ENCODE measurements around the gene PRKAG2.

The PRKAG2 gene

DNA sequence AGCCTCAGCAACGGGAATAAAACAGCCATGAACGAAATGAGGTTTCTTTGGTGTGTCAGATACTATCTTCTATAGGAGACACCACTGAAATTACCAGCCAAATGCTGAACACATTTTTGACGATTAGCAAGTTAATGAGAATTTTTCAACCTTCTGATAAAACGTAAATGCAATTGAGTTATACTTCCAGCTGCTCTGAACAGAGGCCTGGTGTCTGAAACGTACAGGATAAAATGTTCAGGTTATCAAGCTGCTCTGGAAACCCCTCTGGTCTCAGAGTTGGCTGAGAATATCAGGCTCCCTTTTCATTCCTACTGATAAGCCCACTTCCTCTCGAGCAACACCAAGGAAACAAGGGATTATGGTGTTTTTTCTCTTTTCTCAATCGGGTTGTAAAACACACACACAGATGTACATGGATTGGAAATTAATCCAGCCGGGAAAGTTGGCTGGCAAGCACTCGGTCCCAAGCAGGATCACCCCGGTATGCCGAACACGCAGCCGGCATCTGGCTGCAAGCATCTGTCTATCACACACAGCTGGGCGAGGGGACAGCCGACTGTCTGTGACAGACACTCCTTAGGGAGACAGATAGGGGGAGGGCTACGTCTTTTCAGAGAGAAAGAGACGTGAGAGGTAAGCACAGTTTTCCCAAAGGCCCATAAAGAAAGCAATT, 171.8 kb downstream of the PRKAG2 start:
- no peak for DNase-seq

DNA sequence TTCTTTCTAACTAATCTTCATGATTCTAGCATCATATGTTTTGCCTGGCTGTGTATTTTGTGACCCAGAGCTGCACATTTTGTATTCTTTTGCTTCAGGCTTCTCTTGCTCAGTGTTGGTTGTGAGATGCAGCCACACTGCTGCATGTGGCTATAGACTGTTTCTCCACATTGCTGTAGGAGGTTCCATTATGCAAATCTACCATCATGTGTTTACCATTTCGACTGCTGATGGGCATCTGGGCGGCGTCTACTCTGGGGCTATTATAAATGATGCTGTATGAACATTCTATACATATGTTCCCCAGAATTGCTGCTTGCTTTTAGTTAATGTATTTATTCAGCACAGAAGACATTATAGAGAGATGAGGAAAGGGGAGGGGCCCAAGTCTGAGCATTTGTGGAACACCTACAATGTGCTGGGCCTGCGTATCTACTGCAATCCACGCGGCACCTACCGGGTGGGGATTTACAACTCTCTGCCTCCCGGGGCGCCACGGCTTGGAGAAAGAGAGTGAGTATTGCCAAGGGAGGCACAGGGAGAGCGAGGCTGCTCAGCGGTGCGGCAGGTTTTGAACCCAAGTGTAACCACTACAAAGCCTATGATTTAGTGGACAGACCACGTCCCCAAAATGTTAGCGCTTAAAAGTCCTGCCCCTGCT, 172.5 kb downstream of the PRKAG2 start:
- peak in 1 of 2 experiments; percentile 21 for DNase-seq

DNA sequence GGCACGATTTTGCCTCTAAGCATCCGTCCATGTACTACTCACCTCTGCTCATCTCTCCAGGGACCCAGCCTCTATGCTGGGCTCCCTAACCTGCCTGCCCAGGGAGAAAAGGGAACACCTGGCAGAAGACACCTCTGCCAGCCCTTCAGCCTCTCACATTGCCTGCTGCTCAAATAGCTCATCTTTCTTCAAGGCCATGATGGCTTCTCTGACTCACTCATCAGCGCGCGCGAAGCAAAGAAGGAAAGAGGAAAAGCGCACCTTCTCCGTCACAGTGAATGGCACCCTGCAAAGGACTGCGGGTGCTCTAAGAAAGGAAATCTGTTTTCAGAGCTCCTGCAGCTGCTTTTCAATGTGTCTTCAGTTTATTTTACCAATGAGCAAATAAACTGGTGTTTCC, 174.0 kb downstream of the PRKAG2 start:
- DNase-seq = peak in 1 of 2 experiments; percentile 39

DNA sequence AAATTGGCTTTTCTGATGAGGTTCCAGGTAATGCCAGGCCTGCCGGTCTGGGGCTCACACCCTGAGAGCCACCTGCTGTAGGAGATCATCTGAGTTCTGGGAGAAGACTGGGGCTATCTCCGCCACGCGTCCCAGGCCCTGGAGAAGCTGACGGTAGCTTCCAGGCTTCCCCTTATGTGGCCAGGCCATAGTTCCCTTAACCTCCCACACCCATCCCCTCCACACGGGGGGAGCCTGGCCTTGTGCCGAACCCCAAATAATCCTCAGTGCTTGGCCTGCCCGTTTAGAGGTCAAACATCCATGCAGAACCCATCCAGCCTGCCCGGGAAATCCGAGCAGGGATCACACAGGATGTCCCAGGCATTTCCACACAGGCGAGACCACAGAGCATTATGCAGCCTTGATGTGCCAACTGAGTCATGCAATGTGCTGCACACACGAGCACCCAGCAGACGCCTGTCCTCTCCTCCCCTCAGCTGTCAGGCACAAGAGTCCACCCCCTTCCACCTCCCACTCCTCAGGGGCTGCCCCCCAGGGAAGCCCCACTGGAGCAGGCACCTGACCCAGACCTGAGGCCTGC, 176.2 kb downstream of the PRKAG2 start:
- DNase-seq = no peak

DNA sequence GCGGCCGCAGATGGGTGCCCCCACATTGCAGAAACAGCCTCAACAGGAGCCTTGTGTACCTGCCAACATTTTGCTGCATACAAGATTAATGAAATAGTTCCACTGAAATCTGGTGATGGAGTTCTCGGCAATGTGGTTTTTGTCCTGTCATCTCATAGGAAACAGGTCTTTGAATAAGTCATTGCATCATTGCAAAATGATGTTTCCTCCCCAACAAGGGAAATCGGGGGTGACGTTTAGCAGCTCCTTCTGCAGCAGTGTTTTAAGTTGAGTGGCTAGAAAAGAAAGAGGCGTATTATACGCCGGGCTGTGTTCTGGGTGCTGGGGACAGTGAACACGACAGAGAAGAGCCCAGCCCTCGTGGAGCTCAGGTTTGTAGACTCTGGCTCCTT, 177.0 kb downstream of the PRKAG2 start:
- DNase-seq = no peak

DNA sequence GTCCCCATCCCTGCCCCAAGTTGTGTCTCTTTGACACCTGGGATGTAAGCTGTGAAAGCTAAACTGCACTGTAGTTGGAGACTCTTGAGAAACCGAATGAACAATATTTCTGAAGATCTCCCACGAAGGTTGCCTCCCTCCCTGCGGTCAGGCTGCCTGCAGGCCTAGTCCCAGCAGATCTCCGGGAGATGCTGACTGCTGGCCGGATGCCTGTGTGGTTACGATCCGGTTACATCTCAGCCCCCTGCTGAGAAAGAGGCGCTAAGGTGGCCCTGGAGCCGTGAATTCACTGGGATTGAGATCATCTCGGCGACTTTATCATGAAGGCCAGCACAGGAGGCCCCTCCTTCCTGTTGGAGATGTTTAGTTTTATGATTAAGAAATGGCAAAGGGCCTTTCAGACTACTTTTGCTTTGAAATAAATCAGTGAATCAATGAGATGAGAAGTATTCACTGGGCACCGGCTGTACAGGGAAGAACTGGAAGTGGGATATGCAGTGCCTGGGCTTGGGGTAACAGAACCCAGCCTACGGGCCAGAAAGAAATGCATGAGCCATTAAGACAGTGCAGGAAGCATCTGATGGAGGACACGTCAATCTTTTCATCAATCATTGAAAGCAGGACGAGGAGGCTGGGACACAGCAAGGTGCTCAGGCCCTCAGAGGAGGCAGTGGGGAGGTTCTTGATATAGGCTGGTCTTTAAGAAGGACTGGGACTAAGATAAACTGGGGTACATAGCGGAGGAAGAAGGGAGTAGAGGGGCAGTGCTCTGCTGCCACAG, 177.6 kb downstream of the PRKAG2 start:
- DNase-seq = no peak

DNA sequence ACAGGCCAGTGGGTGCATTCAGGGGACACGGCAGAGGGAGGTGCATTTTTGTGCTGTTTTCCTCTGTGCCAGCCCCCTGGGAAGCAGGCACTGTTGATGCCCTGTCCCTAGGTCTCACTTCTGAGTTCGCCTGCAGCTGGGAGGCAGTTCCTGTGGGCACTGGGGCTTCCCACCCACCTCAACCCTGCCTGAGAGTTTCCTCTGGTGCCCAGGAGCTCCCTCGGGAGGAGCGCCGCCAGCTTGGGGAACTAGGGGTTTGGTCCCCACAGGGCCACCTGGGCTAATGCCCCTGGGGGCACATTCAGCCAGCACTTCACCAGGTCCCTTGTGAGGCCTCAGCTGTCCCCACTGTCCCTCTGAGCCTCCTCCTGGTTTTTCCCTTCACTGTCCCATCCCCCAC, 179.0 kb downstream of the PRKAG2 start:
- DNase-seq = no peak

DNA sequence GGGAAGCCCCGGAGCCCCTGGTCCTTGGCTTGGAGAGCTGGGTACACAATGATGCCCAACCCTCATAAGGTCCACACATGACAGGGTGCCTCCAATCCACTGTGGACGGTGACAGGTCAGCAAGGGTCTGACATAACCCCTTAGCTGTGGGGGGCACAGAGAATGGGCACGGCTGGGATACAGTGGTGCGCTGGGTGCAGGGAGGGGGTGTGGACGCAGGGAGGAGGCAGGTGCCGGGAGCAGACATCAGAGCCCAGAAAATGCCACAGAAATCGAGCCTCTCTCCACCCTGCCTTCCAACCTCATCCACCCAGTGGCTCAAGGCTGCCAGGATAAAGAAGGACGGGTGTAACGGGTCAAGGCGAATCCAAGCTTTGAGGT, 179.4 kb downstream of the PRKAG2 start:
- DNase-seq = no peak

DNA sequence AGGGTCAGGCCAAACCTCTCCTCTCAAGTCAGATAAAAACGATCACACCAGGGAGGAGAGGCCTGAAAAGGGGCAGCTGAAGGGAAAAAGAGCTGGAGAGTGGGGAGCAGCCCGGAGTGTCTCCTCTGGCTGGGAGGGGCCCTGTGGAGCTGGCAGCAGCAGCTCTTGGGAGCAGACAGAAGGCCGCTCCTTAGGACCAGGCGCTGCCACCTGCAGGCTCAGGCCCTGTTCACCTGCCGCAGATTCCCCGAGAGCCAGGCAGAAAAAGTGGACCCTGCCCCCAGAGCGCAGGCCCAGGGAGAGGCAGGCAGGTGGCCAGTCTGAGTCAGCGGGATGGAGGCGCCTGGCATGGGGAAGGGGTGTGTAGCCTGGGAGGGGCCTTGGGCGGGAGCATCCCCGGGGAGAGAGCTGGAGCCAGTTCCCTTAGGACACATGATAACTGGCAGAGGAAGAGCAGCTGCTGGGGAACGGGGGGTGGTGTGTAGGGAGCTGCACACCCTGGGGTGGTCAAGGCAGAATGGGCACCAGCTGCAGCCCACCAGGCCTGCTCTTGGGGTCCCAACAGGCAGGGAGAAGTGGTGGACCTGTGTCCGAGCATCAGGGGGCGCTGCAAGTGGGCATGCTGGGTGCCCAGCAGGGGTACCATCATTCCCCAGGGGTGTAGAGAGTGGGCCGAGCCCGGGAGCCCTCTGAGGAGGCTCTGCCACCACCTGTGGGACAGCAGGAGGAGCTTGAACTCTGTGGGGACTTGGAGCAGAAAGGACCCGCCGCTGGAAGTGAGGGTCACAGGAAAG, 180.0 kb downstream of the PRKAG2 start:
- peak; percentile 94 to 99 for DNase-seq

DNA sequence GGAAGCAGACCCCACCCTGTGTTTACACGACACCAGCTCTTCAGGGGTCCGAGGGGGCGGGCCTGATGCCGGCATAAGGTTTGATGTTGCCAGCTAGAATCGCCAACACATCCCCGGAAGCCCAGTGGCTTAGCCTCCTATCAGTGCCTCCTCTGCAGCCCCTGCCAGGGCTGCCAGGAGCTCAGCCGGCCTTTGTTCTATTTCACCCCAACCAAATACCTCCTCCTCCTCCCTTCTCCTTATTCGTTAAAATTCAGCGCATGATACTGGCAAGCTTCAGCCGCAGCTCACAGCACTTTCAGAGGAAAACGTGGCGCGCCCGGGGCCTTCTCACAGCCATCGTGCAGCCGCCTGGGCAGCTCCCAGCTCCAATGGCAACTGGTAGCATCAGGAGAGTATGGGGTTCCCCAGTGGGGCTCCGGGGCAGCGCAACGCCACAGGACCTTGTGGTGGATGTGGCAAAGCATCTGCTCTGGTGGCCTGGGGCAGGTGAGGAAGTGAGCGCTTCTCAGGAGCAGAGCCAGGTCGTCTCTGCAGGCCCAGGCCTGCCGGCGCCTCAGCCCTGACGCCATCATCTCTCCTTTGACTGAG, 180.9 kb downstream of the PRKAG2 start:
- peak; percentile 55 to 87 for DNase-seq

DNA sequence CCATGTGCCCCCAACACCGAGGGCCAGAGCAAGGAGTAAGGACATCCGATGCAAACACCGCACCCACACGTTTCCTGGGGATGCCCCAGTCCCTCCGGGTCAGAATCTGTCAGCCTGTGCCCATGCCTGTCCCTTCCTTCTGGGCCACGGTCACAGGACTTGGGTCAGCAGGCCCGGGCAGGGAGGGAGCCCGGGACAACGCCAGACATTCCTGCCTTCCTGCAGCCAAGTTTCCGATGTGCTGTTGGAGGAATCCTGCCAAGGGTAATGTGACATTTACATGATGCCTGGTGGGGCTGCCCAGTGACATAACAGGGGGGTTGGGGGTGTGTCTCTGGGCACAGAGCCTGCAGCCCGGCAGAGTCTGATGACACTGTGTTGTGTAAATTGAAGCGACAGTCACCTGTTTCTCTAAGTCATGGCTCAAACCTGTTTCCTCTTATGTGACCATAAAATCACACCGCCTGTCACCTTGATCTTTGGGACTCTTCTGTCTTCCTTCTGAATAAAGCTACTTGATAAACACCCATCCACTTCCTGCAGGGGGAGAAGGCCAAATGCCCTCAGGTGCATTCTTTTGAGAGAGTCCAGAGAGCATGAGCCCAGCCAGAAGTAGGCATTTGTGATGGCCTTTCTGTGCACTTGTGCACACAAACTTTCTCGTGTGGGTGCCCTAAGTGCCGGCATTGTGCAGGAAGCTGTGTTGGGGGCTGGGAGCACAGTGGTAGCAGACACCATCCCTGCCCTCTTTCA, 181.9 kb downstream of the PRKAG2 start:
- DNase-seq = peak; percentile 76 to 93

DNA sequence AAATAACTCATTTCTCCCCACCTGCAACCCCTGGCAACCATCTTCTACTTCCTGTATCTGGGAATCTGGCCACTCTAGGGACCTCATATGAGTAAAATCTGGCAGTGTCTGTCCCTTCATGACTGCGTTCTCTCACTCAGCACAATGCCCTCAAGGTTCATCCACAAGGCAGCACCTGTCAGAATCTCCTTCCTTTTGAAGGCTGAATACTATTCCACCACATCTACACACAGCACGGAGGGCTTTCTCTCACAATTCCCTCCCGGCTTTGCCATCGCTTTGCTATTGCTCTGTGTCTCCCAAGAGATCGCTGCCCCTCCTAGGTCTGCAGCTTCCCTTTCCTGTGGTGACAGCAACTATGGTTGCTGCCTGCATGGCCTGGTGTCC, 182.5 kb downstream of the PRKAG2 start:
- DNase-seq = no peak

DNA sequence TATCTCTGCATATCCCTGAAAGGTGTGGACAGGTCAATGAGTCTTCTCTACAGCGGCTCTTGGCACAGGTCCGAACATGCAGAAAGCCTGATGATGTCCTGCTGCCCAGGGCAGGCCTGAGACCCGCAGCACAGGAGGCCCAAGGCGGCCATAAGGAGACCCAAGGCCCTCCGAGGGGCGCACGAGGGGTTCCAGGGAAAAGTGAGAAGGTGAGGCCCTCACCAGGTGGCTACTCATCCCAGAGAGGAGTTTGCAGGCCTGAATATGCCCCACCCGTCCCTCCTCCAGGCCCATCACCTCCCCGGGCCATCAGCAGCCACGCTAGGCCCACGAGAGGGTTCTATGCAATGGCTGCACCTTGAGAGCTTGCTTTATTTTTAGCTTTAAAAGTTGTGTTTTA, 183.8 kb downstream of the PRKAG2 start:
- DNase-seq = no peak

DNA sequence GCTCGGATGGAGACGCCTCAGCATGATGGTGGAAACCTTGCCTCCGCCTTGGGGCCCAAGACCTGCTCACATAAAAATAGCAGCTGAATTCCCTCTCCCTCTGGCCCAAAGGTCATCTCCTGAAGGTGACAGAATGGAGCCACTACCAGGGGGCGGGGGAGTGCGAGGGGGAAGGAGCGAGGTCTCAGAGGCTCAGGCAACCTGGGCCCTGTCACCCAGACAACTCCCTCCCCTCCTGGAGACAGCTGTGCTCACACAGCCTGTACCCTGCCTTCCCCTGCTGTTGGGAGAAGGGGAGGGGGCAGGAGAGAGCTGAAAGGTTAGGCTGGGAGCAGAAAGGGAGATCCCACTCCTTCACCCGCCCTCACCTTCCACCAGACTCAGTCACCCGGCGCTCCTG, 184.2 kb downstream of the PRKAG2 start:
- peak; percentile 40 to 84 for DNase-seq

DNA sequence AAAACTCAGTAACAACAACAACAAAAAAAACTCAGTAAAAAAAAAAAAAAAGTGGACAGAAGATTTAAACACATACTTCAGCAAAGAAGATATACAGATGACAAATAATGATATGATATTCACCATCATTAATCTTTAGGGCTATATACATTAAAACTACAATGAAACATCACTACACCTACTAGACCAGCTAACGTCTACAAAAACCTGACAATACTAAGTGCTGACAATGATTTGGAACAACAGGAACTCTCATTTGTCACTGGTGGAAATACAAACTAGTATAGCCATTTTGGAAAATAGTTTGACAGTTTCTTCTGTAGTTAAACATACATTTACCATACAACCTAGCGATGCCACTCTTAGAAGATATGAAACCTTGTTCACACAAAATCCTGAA, 185.5 kb downstream of the PRKAG2 start:
- DNase-seq = no peak

DNA sequence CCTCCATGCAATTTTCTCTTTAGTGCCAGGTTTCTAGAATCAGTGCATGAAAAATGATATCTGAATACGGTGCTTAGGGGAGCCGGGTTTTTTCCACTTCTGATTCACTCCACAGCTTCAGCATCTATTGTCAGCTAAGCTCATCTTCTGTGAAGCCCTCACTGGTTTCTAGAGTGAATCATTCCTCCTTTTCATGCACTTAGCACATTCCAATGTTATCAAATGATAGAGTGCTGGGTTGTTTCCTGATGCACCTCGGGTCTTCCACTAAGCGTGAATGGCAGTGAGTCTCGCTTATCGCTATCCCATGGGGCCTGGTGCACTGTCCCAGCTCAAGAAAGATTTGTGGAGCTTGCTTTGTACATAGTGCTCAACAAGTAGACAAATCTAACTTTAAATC, 186.3 kb downstream of the PRKAG2 start:
- no peak for DNase-seq

DNA sequence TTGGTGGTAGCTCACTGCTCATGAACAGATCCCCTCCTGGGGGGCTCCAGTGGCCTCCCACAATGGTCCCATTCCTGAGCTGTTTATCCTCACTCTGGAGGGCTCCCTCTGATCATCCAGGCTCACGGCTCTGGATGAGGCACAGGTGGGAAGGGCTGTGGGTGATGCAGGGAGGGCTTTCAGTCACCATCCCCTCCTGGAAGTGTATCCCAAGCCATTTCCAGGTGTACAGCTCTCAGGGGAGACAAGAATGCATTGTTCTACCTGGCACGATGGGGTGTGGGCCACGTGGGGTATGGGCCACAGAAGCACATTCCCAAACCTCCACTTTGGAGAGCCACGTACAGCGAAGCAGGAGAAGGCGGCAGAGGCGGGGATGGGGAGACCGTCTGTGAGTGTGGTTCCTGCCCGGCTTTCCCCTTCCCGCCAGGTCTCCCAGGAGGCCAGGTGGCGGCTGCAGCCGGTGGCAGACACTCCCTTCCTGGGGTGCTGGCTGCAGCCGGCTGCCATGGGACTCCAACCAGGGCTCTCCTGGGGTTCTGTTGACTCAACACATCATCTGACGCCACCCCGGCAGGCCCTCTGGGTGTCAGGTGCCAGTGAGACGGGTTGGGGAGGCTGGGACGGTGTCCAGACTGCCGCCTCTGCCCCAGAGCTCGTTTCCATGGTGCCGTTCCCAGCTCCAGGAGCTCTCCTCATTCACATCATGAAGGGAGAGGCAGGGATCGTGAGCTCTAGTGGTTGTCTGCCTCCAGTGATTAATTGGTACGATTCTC, 187.5 kb downstream of the PRKAG2 start:
- peak; percentile 94 to 99 for DNase-seq

DNA sequence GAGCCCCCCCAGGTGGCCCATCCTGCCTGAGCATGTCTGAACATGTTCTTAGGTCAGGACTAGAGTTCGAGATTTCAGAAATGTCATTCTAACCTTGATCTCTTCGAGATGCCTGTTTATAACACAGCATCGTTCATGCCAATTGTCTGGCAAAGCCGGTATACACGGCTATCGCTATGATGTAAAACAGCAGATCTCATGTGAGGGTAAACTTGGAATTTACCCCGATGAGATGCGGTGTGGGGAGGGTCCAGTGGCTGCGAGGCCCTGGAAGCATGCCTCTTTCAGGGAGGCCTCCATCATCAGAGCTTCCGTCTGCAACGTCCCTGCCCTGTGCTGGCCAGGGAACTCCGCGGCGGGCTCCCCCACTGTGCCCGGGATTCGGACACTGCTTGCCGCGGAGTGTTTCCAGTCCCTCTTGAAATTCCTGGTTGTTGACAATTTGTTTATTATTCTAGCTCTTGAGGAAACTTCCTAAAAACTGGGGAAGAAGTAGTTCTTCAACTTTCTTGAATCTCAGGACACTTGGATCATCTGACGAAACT, 188.6 kb downstream of the PRKAG2 start:
- DNase-seq = no peak

DNA sequence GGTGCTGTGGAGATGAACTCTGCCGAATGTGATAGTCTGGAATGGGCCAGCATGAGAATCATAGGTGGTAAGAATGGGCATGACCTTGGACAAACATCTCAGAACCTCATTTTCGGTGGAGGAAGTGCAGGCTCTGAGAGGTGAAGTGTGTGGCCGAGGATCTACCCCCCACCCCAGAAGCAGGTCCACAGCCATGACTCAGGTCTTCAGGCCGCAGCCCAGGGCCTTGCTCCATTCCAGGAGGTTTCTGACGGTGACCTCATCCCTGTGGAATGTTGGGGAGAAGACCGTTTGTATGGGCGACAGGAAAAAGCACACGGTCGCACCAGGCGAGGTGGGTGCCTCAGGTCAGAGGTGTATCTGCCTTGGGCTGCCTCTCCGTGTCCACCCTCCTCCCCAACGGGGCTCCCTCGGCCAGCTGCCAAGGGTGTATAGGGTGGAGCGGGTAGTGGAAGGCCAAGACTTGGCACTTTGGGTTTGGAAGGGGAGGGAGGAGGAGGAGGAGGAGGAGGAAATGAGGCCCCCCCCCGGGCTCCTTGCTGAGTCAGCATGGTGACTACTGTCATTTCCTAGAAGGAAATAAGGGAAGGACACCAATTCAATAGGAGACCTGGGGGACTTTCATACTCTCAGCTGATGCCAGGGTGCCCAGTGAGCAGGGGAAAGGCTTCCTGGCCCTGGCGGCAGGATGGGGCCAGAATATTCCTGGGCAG, 189.2 kb downstream of the PRKAG2 start:
- DNase-seq = no peak

DNA sequence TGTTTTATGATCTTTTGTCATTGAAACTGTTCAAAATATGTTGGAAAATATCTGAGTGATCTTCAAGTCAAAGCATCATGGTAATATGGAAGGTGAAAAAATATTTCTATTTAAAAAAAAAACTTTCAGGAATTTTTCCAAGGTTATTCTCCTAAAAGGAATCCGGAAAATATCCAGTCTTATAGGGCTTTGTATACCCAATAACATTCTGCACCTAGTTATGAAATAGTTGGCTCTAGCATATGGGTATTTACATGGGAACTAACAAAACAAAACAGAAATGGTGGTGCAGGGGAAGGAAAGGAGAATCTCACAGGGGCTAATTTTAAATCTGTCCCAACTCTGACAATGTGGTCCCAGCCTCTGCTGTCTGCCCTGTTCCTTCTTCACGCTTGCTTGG, 190.1 kb downstream of the PRKAG2 start:
- DNase-seq = no peak
